ENCODE data around the gene TPM4. TPM values are rescaled to one million over a fixed set of nuclear protein-coding genes. Genes with fewer than 3 reads are reported as not detected.

The TPM4 gene
- total RNA-seq, 2 experiments from 2014 or later = 491 to 493 TPM

Other genes with a start within 250 kb of the TPM4 start
- not detected for gene CYP4F2, start 178.4 kb upstream of the TPM4 start, total RNA-seq
- not detected for gene CYP4F11, start 142.0 kb upstream of the TPM4 start, total RNA-seq
- not detected for gene OR10H4, start 127.5 kb upstream of the TPM4 start, total RNA-seq
- gene RAB8A, start 35.4 kb downstream of the TPM4 start, total RNA-seq = 100 to 1,000 TPM; 204 to 271 TPM
- 100 to 1,000 TPM; 181 to 199 TPM for gene HSH2D, start 67.2 kb downstream of the TPM4 start, total RNA-seq
- not detected for gene CIB3, start 97.0 kb downstream of the TPM4 start, total RNA-seq
- gene FAM32A, start 108.9 kb downstream of the TPM4 start, total RNA-seq = 10 to 100 TPM; 64.6 to 72.0 TPM
- gene AP1M1, start 121.4 kb downstream of the TPM4 start, total RNA-seq = 100 to 1,000 TPM; 144 to 154 TPM
- gene KLF2, start 248.3 kb downstream of the TPM4 start, total RNA-seq = 100 to 1,000 TPM in 1 of 2 experiments, 10 to 100 TPM in 1; 62.1 to 124 TPM